ENCODE measurements around the gene DDX3X. TPM values are rescaled to one million over a fixed set of nuclear protein-coding genes. Genes with fewer than 3 reads are reported as not detected.
"Not testable (repeated sequence)": the region's sequence is repeated elsewhere in the genome, so short reads cannot be mapped to it uniquely, and the experiment has no call there.

The DDX3X gene
- total and polyA plus RNA-seq, 7 experiments from 2014 or later: 209 to 790 (median 295) TPM

- ATAC-seq (no peak), DNase-seq (no peak)
- Mint-ChIP-seq H3K9me3 (peaks cover 0 to 1% (median 0%) of the 10 kb centered on the region in 11 donors), H3K27me3 (no peaks in the 10 kb centered on the region), H3K36me3 (no peaks in the 10 kb centered on the region), H3K27ac (no peak overlapping the region), H3K4me3 (no peak overlapping the region), H3K4me1 (peaks cover 0 to 2% (median 0%) of the 10 kb centered on the region in 7 donors)
- intact Hi-C loops (cut with micrococcal nuclease): no loop called here
- ChIA-PET CTCF (no interaction called here), POLR2A (interaction anchor here (0.9 kb wide), 1 partner anchor 63 kb away, joined by 4 read pairs; no protein-coding TSS in a partner anchor)
- Histone ChIP-seq H3K4me1 (ENCODE audit: control insufficient read depth in 2 of 2, insufficient read depth in 2 of 2, low read length in 2 of 2) (no peaks in the 10 kb centered on the region), H3K4me3 (ENCODE audit: low read length) (no peak overlapping the region), H3K27ac (ENCODE audit: low read depth, low read length) (no peak overlapping the region), H3K9me3 (ENCODE audit: control insufficient read depth in 2 of 3, low read length in 3 of 3) (no peaks in the 10 kb centered on the region), H3K27me3 (ENCODE audit: control insufficient read depth in 2 of 2, insufficient read depth in 2 of 2, low read length in 2 of 2) (no peaks in the 10 kb centered on the region), H3K36me3 (ENCODE audit: control insufficient read depth in 2 of 3, insufficient read depth in 3 of 3, low read length in 3 of 3) (no peaks in the 10 kb centered on the region)
Measured at GRCh38 chrX:41397768-41398167, 63.8 kb downstream of the DDX3X start.

GRCh38 chrX:41402556-41402955 is 68.6 kb downstream of the DDX3X start:
- POLR2A ChIA-PET; H3K27me3 ChIP-seq (ENCODE audit: control insufficient read depth in 2 of 2, insufficient read depth in 2 of 2, low read length in 2 of 2); CTCF ChIA-PET; DNase-seq; H3K36me3 ChIP-seq (ENCODE audit: control insufficient read depth in 2 of 3, insufficient read depth in 3 of 3, low read length in 3 of 3); H3K4me3 Mint-ChIP-seq; intact Hi-C loops (cut with micrococcal nuclease); H3K9me3 ChIP-seq (ENCODE audit: control insufficient read depth in 2 of 3, low read length in 3 of 3); H3K4me1 Mint-ChIP-seq; H3K36me3 Mint-ChIP-seq; H3K27ac ChIP-seq (ENCODE audit: low read depth, low read length); H3K27me3 Mint-ChIP-seq; H3K4me1 ChIP-seq (ENCODE audit: control insufficient read depth in 2 of 2, insufficient read depth in 2 of 2, low read length in 2 of 2); H3K4me3 ChIP-seq (ENCODE audit: low read length); H3K9me3 Mint-ChIP-seq; ATAC-seq; H3K27ac Mint-ChIP-seq: not testable (repeated sequence)

GRCh38 chrX:41405551-41405950 is 71.6 kb downstream of the DDX3X start:
- Mint-ChIP-seq H3K27me3 (no peaks in the 10 kb centered on the region), H3K36me3 (no peaks in the 10 kb centered on the region), H3K27ac (peak overlapping the region in 1 of 9 donors; percentile 2), H3K4me3 (no peak overlapping the region), H3K4me1 (no peaks in the 10 kb centered on the region), H3K9me3 (peaks cover 0 to 4% (median 0%) of the 10 kb centered on the region in 11 donors)
- H3K27ac ChIP-seq (ENCODE audit: low read depth, low read length): no peak overlapping the region
- no peak overlapping the region for H3K4me3 ChIP-seq (ENCODE audit: low read length)
- intact Hi-C loops (cut with micrococcal nuclease): no loop called here
- DNase-seq (no peak), ATAC-seq (no peak)
- H3K36me3 ChIP-seq (ENCODE audit: control insufficient read depth in 2 of 3, insufficient read depth in 3 of 3, low read length in 3 of 3): no peaks in the 10 kb centered on the region
- POLR2A ChIA-PET: no interaction called here
- CTCF ChIA-PET: no interaction called here
- no peaks in the 10 kb centered on the region for H3K4me1 ChIP-seq (ENCODE audit: control insufficient read depth in 2 of 2, insufficient read depth in 2 of 2, low read length in 2 of 2)
- H3K9me3 ChIP-seq (ENCODE audit: control insufficient read depth in 2 of 3, low read length in 3 of 3): no peaks in the 10 kb centered on the region
- H3K27me3 ChIP-seq (ENCODE audit: control insufficient read depth in 2 of 2, insufficient read depth in 2 of 2, low read length in 2 of 2): no peaks in the 10 kb centered on the region

GRCh38 chrX:41406201-41406600 is 72.2 kb downstream of the DDX3X start:
- ChIA-PET POLR2A (no interaction called here), CTCF (no interaction called here)
- Mint-ChIP-seq H3K4me1 (no peaks in the 10 kb centered on the region), H3K27me3 (no peaks in the 10 kb centered on the region), H3K36me3 (no peaks in the 10 kb centered on the region), H3K27ac (no peak overlapping the region), H3K9me3 (peaks cover 0 to 4% (median 0%) of the 10 kb centered on the region in 11 donors), H3K4me3 (no peak overlapping the region)
- Histone ChIP-seq H3K4me3 (ENCODE audit: low read length) (no peak overlapping the region), H3K27ac (ENCODE audit: low read depth, low read length) (no peak overlapping the region), H3K9me3 (ENCODE audit: control insufficient read depth in 2 of 3, low read length in 3 of 3) (no peaks in the 10 kb centered on the region), H3K27me3 (ENCODE audit: control insufficient read depth in 2 of 2, insufficient read depth in 2 of 2, low read length in 2 of 2) (no peaks in the 10 kb centered on the region), H3K36me3 (ENCODE audit: control insufficient read depth in 2 of 3, insufficient read depth in 3 of 3, low read length in 3 of 3) (no peaks in the 10 kb centered on the region), H3K4me1 (ENCODE audit: control insufficient read depth in 2 of 2, insufficient read depth in 2 of 2, low read length in 2 of 2) (no peaks in the 10 kb centered on the region)
- ATAC-seq: no peak
- intact Hi-C loops (cut with micrococcal nuclease): no loop called here
- no peak for DNase-seq

GRCh38 chrX:41407816-41408215 is 73.9 kb downstream of the DDX3X start:
- ChIA-PET CTCF (no interaction called here), POLR2A (interaction anchor here (0.7 kb wide), 1 partner anchor 47 kb away, joined by 3 read pairs; no protein-coding TSS in a partner anchor)
- DNase-seq (no peak), ATAC-seq (no peak)
- intact Hi-C loops (cut with micrococcal nuclease): no loop called here
- Mint-ChIP-seq H3K4me1 (no peaks in the 10 kb centered on the region), H3K27ac (no peak overlapping the region), H3K9me3 (peaks cover 0 to 2% (median 0%) of the 10 kb centered on the region in 11 donors), H3K4me3 (no peak overlapping the region), H3K36me3 (no peaks in the 10 kb centered on the region), H3K27me3 (no peaks in the 10 kb centered on the region)
- Histone ChIP-seq H3K36me3 (ENCODE audit: control insufficient read depth in 2 of 3, insufficient read depth in 3 of 3, low read length in 3 of 3) (no peaks in the 10 kb centered on the region), H3K4me1 (ENCODE audit: control insufficient read depth in 2 of 2, insufficient read depth in 2 of 2, low read length in 2 of 2) (no peaks in the 10 kb centered on the region), H3K9me3 (ENCODE audit: control insufficient read depth in 2 of 3, low read length in 3 of 3) (no peaks in the 10 kb centered on the region), H3K27ac (ENCODE audit: low read depth, low read length) (no peak overlapping the region), H3K4me3 (ENCODE audit: low read length) (no peak overlapping the region), H3K27me3 (ENCODE audit: control insufficient read depth in 2 of 2, insufficient read depth in 2 of 2, low read length in 2 of 2) (no peaks in the 10 kb centered on the region)

- H3K36me3 Mint-ChIP-seq: no peaks in the 10 kb centered on the region
- no peak overlapping the region for H3K4me3 Mint-ChIP-seq
- ATAC-seq (no peak), DNase-seq (no peak)
- ChIA-PET POLR2A (no interaction called here), CTCF (interaction anchor here (0.5 to 1.3 kb wide), 2 partner anchors 14 to 25 kb away, joined by 4 read pairs; no protein-coding TSS in a partner anchor)
- Histone ChIP-seq H3K9me3 (ENCODE audit: control insufficient read depth in 2 of 3, low read length in 3 of 3) (no peaks in the 10 kb centered on the region), H3K36me3 (ENCODE audit: control insufficient read depth in 2 of 3, insufficient read depth in 3 of 3, low read length in 3 of 3) (no peaks in the 10 kb centered on the region), H3K4me1 (ENCODE audit: control insufficient read depth in 2 of 2, insufficient read depth in 2 of 2, low read length in 2 of 2) (no peaks in the 10 kb centered on the region), H3K4me3 (ENCODE audit: low read length) (no peak overlapping the region), H3K27me3 (ENCODE audit: control insufficient read depth in 2 of 2, insufficient read depth in 2 of 2, low read length in 2 of 2) (no peaks in the 10 kb centered on the region), H3K27ac (ENCODE audit: low read depth, low read length) (no peak overlapping the region)
- no peak overlapping the region for H3K27ac Mint-ChIP-seq
- intact Hi-C loops (cut with micrococcal nuclease): no loop called here
- H3K27me3 Mint-ChIP-seq: no peaks in the 10 kb centered on the region
- H3K9me3 Mint-ChIP-seq: no peaks in the 10 kb centered on the region
- no peaks in the 10 kb centered on the region for H3K4me1 Mint-ChIP-seq
Measured at GRCh38 chrX:41408576-41408975, 74.6 kb downstream of the DDX3X start.

GRCh38 chrX:41409006-41409405 is 75.0 kb downstream of the DDX3X start:
- H3K9me3 ChIP-seq (ENCODE audit: control insufficient read depth in 2 of 3, low read length in 3 of 3): no peaks in the 10 kb centered on the region
- ChIA-PET POLR2A (no interaction called here), CTCF (interaction anchor here (0.5 to 1.3 kb wide), 2 partner anchors 14 to 26 kb away, joined by 4 read pairs; no protein-coding TSS in a partner anchor)
- no peak overlapping the region for H3K4me3 Mint-ChIP-seq
- no peaks in the 10 kb centered on the region for H3K4me1 ChIP-seq (ENCODE audit: control insufficient read depth in 2 of 2, insufficient read depth in 2 of 2, low read length in 2 of 2)
- H3K27ac Mint-ChIP-seq: no peak overlapping the region
- ATAC-seq (no peak), DNase-seq (no peak)
- no peaks in the 10 kb centered on the region for H3K27me3 Mint-ChIP-seq
- no peaks in the 10 kb centered on the region for H3K36me3 ChIP-seq (ENCODE audit: control insufficient read depth in 2 of 3, insufficient read depth in 3 of 3, low read length in 3 of 3)
- H3K27ac ChIP-seq (ENCODE audit: low read depth, low read length): no peak overlapping the region
- no peaks in the 10 kb centered on the region for H3K27me3 ChIP-seq (ENCODE audit: control insufficient read depth in 2 of 2, insufficient read depth in 2 of 2, low read length in 2 of 2)
- no peak overlapping the region for H3K4me3 ChIP-seq (ENCODE audit: low read length)
- H3K9me3 Mint-ChIP-seq: no peaks in the 10 kb centered on the region
- no peaks in the 10 kb centered on the region for H3K36me3 Mint-ChIP-seq
- intact Hi-C loops (cut with micrococcal nuclease): no loop called here
- no peaks in the 10 kb centered on the region for H3K4me1 Mint-ChIP-seq
